Endodermal cell (in vitro differentiated cells): ENCODE measurements around the gene TRIO. TPM values are rescaled to one million over a fixed set of nuclear protein-coding genes. Genes with fewer than 3 reads are reported as not detected.

Experiments used
- DNase-seq: peaks from one replicate; pipeline ENCODE4 v3.0.0-alpha.2; 2017
- H3K27ac ChIP-seq: 2 replicates; pipeline ENCODE4 v1.5.1; 2013; ENCODE audit warnings: mild to moderate bottlenecking, low read depth, low read length, moderate library complexity
- H3K27me3 ChIP-seq: 2 replicates; pipeline ENCODE4 v1.6.1; 2013; ENCODE audit warnings: mild to moderate bottlenecking, low read length, moderate library complexity; ENCODE audit not compliant: insufficient read depth, control insufficient read depth, poor library complexity, severe bottlenecking
- H3K36me3 ChIP-seq: 2 replicates; pipeline ENCODE4 v1.7.0; 2013; ENCODE audit warnings: mild to moderate bottlenecking, low read length, moderate library complexity; ENCODE audit not compliant: control insufficient read depth, insufficient read depth
- H3K4me1 ChIP-seq: one replicate; pipeline ENCODE4 v1.7.0; 2013; ENCODE audit warnings: low read length; ENCODE audit not compliant: control insufficient read depth, insufficient read depth
- H3K4me3 ChIP-seq: 2 replicates; pipeline ENCODE4 v1.5.1; 2013; ENCODE audit warnings: mild to moderate bottlenecking, low read length, moderate library complexity
- H3K9ac ChIP-seq: 2 replicates; pipeline ENCODE4 v1.6.1; 2013; ENCODE audit warnings: mild to moderate bottlenecking, low read length, moderate library complexity; ENCODE audit not compliant: poor library complexity, severe bottlenecking; ENCODE audit errors: extremely low read depth
- H3K9me3 ChIP-seq: 2 replicates; pipeline ENCODE4 v1.6.1; 2013; ENCODE audit warnings: mild to moderate bottlenecking, low read length, moderate library complexity; ENCODE audit not compliant: control insufficient read depth
- H3K27ac Mint-ChIP-seq: 2 replicates; pipeline ENCODE4 v1.8.0; 2020; ENCODE audit warnings: mixed read lengths
- H3K27me3 Mint-ChIP-seq: 2 replicates; pipeline ENCODE4 v1.8.0; 2021; ENCODE audit warnings: mild to moderate bottlenecking, mixed read lengths; ENCODE audit not compliant: insufficient read depth
- H3K36me3 Mint-ChIP-seq: 2 replicates; pipeline ENCODE4 v1.8.0; 2020; ENCODE audit warnings: low read depth, mixed read lengths
- H3K4me1 Mint-ChIP-seq: 2 replicates; pipeline ENCODE4 v1.8.0; 2020; ENCODE audit warnings: mixed read lengths
- H3K4me3 Mint-ChIP-seq: 2 replicates; pipeline ENCODE4 v1.8.0; 2020; ENCODE audit warnings: mild to moderate bottlenecking, moderate library complexity, mixed read lengths
- H3K9me3 Mint-ChIP-seq: 2 replicates; pipeline ENCODE4 v1.8.0; 2020; ENCODE audit warnings: mild to moderate bottlenecking, mixed read lengths
- WGBS, 2 experiments: methylation state at CpG; one replicate each; pipeline versions ENCODE4 v1.1.5 to v1.1.7; 2013; ENCODE audit warnings: missing lambda C conversion rate in 2 of 2, mixed read lengths in 1 of 2; ENCODE audit not compliant: insufficient coverage in 1 of 2, insufficient read length in 1 of 2; 5-methylcytosine and 5-hydroxymethylcytosine counted together
- total RNA-seq, 2 donors: library from RNA; stranded (reverse); fragmentation: NEBNext Ultra II Directional in 1 of 2; extraction: Animal tissue kit (Norgen Biotek cat#: 25700) in 1 of 2; gene quantifications; 2 replicates in 1 of 2; 3 replicates in 1 of 2; pipeline ENCODE4 v1.2.1, GENCODE V29; 2021
- TF ChIP-seq, protein P1 (sequence below): fragments of 200-600 bp; sonication (generic); conservative IDR thresholded peaks from 2 replicates; pipeline ENCODE4 v1.5.0; 2021; ENCODE audit warnings: antibody characterized with exemption, mild to moderate bottlenecking

Gene TRIO
- total RNA-seq, 2 donors from 2014 or later, result 88.3 to 109 TPM

DNA sequence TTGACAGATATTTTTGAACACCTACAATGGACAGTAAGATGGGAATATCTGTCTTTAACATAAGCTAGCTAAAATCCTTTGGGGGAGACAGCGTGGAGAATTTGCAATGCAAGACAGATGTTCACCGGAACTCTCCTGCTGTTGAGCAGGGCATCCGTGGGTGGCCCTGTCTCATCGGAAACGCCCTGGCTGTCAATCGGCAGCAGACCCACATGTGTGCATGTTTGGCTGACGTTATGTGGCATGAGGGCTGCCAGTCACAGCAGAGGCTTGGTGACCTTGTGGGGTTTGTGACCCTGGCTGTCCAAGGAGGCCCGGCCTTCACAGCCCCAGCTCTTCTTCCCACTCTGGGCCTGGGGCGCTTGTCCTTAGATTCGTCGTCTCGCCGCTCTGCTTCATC, 308.7 kb downstream of the TRIO start:
- H3K36me3 Mint-ChIP-seq, result peaks cover 29% of the 10 kb centered on the region
- Histone ChIP-seq H3K9me3 (peaks cover 11% of the 10 kb centered on the region), H3K9ac (no peak overlapping the region), H3K27me3 (no peaks in the 10 kb centered on the region), H3K27ac (no peak overlapping the region), H3K4me1 (no peaks in the 10 kb centered on the region), H3K36me3 (peaks cover 10% of the 10 kb centered on the region), H3K4me3 (no peak overlapping the region)
- peaks cover 19% of the 10 kb centered on the region for H3K9me3 Mint-ChIP-seq
- H3K27me3 Mint-ChIP-seq, result no peaks in the 10 kb centered on the region
- TF ChIP-seq, protein P1, sequence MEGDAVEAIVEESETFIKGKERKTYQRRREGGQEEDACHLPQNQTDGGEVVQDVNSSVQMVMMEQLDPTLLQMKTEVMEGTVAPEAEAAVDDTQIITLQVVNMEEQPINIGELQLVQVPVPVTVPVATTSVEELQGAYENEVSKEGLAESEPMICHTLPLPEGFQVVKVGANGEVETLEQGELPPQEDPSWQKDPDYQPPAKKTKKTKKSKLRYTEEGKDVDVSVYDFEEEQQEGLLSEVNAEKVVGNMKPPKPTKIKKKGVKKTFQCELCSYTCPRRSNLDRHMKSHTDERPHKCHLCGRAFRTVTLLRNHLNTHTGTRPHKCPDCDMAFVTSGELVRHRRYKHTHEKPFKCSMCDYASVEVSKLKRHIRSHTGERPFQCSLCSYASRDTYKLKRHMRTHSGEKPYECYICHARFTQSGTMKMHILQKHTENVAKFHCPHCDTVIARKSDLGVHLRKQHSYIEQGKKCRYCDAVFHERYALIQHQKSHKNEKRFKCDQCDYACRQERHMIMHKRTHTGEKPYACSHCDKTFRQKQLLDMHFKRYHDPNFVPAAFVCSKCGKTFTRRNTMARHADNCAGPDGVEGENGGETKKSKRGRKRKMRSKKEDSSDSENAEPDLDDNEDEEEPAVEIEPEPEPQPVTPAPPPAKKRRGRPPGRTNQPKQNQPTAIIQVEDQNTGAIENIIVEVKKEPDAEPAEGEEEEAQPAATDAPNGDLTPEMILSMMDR, result no peak
- H3K27ac Mint-ChIP-seq, result no peak overlapping the region
- H3K4me3 Mint-ChIP-seq, result no peak overlapping the region
- H3K4me1 Mint-ChIP-seq, result peaks cover 5% of the 10 kb centered on the region
- no peak for DNase-seq
- WGBS, 2 experiments, result 81 to 90% methylated on average over 8 to 13 of the region's 13 CpGs

DNA sequence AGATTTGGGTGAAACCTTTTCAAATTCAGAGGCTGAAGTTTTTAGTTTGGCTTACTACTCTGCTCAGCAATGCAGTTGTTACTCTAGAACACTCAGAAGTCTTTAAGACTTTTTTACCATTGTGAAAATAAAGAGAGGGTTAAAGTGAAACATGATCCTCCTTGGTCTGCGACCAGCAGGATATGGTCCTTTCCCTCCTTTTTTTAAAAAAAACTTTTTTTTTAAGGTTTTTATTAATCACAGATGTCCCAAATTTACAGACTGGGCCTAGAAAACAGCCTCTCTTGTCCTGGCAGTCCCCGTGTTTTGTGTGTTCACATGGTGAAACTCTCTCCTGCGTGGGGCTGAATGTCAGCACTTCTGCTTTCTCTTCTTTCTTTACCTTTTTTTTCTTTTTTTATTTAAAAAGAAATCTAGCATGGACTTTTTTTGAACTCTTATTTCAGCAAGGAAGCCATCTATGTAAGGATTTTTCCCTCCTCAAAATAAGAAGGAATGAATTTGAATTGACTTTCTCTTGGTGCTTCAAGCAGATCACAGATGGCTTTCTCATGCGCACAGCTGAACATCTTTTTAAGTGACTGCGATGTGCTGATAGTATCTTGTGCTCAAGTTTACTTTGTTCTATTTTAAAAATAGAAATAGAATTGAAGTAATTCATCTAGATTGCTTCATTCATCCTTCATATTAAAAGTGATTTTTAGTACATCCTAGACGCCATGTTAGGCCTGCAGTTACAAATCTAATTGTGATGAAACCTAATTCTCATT, 309.7 kb downstream of the TRIO start:
- Histone ChIP-seq H3K9ac (no peak overlapping the region), H3K4me3 (no peak overlapping the region), H3K36me3 (peaks cover 10% of the 10 kb centered on the region), H3K9me3 (peaks cover 11% of the 10 kb centered on the region), H3K4me1 (no peaks in the 10 kb centered on the region), H3K27me3 (no peaks in the 10 kb centered on the region), H3K27ac (no peak overlapping the region)
- Mint-ChIP-seq H3K4me1 (peaks cover 5% of the 10 kb centered on the region), H3K4me3 (no peak overlapping the region), H3K27ac (no peak overlapping the region), H3K27me3 (no peaks in the 10 kb centered on the region), H3K9me3 (peaks cover 19% of the 10 kb centered on the region), H3K36me3 (peaks cover 32% of the 10 kb centered on the region)
- no peak for DNase-seq
- 83 to 94% methylated on average over 4 to 6 of the region's 6 CpGs for WGBS, 2 experiments
- TF ChIP-seq, protein P1, result no peak

DNA sequence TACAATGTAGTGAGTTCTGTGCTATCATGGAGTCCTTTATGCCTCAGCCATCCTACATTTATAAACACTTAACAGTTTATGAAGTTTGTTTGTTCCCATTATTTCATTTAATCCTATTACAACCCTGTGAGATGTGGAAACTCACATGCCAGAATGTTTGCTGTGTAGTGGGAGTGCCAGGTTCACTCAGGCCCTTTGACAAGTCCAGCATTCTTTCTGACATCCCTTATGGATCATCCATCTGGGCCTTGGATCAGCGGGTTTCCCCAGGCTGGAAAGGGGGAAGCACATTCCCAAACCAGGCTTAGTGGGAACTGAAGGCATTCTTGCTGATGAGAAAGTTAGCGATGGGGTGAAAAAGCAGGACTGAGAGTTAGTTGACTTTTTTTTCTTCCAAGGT, 310.3 kb downstream of the TRIO start:
- DNase-seq, result no peak
- Mint-ChIP-seq H3K36me3 (peaks cover 32% of the 10 kb centered on the region), H3K27ac (no peak overlapping the region), H3K4me3 (no peak overlapping the region), H3K27me3 (no peaks in the 10 kb centered on the region), H3K4me1 (peaks cover 7% of the 10 kb centered on the region), H3K9me3 (peaks cover 19% of the 10 kb centered on the region)
- no peak overlapping the region for H3K4me3 ChIP-seq
- peaks cover 10% of the 10 kb centered on the region for H3K36me3 ChIP-seq
- H3K9me3 ChIP-seq, result peaks cover 11% of the 10 kb centered on the region
- no peak overlapping the region for H3K9ac ChIP-seq
- H3K27ac ChIP-seq, result no peak overlapping the region
- H3K4me1 ChIP-seq, result no peaks in the 10 kb centered on the region
- 97 to 100% methylated on average over 1 to 2 of the region's 2 CpGs for WGBS, 2 experiments
- TF ChIP-seq, protein P1, result no peak
- H3K27me3 ChIP-seq, result no peaks in the 10 kb centered on the region
